NCI-H345 treated with DMSO at 0.1 percent for 48 hours (cell line): Measurements from ENCODE around the gene TOMM20.
"Not testable (repeated sequence)": the region's sequence is repeated elsewhere in the genome, so short reads cannot be mapped to it uniquely, and the experiment has no call there.

Experiments
- DNase-seq: peaks from one replicate; lab custom pipeline; 2025; ENCODE audit not compliant: unreplicated experiment; lab: John Stamatoyannopoulos, UW

TOMM20 gene

DNA sequence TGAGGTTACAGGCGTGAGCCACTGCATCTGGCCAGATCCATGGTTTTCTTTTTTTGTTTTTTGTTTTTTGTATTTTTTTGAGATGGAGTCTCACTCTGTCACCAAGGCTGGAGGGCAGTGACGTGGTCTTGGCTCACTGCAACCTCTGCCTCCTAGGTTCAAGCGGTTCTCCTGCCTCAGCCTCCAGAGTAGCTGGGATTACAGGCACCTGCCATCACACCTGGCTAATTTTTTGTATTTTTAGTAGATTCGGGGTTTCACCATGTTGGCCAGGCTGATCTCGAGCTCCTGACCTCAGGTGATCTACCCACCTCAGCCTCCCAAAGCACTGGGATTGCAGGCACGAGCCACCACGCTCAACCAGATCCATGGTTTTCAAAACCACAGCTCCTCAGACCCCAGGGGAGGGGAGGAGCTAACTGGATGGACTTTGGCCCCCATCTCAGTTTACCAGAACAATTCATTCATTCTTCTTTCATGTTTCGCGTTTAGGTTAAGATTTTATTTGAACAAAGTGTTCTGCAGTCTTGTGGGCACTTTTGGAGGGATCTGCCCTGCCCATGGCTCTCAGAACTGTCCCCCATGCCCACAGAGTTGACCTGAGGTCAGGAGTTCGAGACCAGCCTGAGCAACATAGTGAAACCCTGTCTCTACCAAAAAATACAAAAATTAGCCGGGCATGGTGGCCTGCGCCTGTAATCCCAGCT, 43.1 kb downstream of the TOMM20 start:
- DNase-seq, result not testable (repeated sequence)

DNA sequence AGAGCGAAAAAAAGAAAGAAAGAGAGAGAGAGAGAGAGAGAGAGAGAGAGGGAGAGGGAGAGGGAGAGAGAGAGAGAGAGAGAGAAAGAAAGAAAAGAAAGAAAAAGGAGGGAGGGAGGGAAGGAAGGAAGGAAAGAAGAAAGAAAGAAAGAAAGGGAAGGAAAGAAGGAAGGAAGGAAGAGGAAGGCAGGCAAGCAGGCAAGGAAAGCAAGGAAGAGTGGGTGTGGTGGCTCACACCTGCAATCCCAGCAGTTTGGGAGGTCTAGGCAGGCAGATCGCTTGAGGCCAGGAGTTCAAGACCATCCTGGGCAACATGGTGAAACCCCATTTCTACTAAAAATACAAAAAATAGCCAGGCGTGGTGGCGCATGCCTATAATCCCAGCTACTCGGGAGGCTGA, 47.8 kb downstream of the TOMM20 start:
- DNase-seq, result not testable (repeated sequence)

DNA sequence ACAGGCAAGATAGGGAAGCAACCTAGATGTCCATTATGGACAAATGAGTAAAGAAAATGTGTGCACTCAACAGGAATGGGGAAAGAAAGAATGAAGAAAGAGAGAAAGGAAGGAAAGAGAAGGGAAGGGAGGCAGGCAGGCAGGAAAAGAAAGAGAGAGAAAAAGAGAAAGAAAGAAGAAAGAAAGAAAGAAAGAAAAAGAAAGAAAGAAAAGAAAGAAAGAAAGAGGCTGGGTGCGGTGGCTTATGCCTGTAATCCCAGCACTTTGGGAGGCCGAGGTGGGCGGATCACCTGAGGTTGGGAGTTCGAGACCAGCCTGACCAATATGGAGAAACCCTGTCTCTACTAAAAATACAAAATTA, 48.4 kb downstream of the TOMM20 start:
- not testable (repeated sequence) for DNase-seq

DNA sequence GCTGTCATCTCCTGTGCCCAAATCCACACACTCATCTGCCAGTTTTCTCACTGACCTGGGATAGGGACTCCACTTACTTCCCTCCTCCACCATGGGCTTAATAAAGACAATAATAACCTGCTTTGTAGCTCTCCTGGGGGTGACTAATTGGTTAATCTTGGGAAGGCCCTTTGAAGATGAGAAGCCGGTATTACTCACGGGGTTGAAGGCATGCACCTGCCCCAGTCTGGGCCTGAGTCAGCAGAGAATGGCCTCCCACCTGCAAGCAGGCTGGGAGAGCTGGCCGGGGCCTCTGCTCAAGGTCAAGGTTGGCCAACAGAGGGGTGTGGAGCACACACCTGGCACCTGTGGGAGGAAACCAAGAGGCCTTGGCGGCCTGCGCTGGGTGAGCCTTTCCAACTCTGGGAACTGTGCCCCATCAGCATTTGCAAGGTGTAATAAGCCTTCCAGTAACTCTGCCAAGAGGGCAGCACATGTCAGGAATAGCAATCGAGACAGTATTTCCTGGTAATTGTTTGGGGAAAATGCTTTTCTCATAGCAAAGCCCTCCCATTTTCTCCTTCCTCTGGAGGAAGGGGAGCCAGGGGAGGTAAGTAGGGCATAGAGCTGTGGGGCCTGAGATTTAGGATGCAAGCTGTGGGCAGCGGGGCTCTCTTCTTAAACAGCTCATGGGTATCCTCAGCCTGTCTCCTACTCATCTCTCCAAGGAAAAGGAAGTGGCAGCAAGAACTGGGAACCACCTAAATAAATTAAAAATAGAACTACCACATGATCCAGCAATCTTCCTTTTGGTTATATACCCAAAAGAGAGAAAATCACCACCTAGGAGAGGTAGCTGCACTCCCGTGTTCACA, 49.0 kb downstream of the TOMM20 start:
- DNase-seq, result no peak

DNA sequence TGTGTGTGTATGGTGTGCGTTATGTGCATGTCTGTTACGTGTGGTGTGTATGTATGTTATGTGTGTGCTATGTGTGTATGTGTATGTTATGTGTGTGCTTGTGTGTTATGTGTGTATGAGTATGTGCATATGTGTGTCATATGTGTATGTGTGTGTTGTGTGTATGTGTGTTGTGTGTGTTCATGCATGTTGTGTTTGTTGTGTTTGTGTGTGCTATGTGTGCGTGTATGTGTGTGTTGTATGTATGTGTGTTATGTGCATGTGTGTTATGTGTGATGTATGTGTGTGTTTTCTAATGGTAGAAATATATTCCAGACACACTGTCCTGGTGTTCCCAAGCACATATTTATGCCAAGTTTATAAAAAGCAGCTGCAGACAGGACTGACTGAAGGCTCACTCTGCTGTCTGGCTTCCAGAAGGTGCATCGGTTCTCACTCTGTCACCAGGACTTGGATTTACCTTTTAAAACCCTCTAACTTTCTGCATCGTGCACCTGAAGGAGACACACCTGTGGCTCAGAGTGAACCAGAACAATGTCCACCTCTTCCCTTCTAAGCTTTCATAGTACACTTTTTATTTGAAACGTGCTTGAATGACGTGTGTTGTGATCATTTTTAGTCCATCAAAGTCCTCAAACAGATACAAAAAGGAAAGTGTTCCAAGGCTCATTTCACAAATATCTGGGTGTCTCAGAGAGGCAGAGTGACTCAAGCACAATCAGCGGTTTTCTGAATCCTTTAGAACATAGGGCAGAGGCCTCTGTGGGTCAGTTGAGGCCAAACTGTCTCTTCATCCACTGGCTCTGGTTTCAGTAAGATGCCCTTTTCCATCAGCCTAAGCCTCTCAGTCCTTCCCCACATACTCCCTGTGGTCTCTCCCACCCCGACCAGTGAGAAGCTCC, 49.9 kb downstream of the TOMM20 start:
- DNase-seq, result no peak

DNA sequence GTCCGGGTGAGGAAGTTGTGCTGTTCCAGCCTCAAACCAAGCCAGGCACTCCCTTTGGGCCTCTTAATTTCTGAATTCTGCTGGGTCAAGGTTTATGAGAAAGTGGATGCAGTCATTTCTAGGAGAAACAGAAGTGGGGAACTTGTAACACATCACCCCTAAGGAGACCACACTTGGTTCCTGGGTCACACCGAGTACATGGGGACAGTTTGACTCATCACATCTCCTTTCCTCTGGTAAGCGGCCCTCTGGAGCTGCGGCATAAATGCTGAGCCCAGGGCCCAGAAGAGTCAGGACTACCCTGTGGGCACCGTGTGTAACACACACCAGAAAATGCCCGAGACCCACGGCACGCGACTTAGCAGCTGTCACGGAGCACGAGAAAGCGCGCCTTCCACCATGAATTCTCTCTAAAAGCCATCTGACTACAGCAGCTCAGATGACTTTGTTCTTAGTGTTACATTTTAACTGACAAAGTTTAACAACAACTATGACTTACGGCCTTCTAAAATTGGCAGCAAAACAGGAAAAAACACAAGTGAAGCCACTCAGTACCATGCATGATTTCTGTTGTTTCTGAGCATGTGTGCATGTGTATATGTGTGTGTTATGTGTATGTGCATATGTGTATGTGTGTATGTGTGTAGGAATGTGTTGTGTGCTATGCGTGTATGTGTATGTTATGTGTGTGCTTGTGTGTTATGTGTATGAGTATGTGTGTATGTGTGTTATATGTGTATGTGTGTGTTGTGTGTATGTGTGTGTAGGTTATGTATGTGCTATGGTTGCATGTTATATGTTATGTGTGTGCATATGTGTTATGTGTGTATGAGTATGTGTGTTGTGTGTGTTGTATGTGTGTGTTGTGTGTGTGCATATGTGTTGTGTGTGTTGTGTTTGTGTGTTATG, 50.8 kb downstream of the TOMM20 start:
- DNase-seq, result no peak

DNA sequence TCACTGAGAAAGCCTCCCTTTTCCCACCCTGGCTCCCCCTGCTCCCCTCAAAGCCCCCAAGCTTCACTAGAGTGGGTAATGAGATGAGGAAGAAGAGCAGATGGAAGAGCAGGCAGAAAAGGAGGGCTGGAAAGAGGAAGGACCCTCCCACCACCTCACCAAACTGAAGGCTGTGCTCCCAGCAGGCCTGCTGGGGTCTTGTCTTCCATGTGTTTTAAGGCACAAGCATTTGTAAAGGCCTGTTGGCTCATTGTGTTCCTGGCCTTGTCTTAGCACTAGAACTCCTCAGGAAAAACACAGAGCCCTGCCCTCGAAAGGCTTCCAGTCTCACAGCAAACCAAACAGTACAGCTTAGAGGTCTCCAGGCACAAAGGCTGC, 51.5 kb downstream of the TOMM20 start:
- DNase-seq, result no peak

DNA sequence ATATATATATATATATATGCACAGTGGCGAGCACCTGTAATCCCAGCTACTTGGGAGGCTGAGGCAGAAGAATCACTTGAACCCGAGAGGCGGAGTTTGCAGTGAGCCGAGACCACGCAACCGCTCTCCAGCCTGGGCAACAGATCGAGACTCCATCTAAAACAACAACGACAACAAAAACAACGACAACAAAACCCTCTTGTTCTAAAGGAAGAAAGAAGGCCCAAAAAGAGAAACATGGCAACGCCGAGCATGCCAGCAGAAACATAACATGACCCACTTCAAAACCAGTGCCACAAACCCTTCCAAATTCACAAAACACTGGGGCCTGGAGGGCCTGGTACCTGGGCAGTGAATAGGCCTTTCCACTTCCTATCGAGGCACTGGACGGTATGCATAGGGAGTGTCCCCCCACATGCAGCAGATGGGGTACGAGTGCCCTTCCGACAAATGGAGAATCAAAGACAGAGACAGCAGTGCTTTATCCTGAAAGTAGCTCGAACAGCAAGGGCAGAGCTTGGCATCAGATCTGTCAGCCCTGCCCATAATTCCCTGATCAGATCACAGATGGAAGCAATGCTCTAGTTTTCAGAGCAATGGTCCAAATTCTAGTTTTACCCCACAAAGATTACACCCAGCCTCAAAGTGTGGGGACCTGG, 52.0 kb downstream of the TOMM20 start:
- no peak for DNase-seq

DNA sequence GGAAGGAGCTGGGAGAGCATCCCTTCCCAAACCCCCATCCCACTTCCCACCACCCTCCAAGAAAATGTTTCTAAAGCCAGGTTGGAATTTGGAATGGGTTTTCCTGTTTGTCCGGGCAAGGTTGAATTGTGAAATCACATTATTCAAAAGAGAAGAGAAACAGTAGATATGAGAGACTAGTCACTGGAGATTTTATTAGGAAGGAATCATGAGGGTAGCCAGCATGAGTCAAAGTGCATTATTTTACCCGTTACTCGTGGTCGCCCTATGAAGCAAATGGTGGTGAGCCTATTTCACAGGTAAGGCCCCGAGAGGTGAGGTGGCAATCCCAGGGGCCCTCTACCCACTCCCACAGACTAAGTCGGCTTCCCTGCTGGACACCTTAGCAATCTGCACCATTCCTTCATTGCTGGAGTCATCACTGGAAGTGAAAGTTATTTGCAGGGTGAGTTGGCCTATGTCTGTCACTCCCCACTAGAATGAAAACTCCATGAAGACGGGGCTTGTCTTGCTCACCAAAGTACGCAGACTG, 52.8 kb downstream of the TOMM20 start:
- DNase-seq, result no peak

DNA sequence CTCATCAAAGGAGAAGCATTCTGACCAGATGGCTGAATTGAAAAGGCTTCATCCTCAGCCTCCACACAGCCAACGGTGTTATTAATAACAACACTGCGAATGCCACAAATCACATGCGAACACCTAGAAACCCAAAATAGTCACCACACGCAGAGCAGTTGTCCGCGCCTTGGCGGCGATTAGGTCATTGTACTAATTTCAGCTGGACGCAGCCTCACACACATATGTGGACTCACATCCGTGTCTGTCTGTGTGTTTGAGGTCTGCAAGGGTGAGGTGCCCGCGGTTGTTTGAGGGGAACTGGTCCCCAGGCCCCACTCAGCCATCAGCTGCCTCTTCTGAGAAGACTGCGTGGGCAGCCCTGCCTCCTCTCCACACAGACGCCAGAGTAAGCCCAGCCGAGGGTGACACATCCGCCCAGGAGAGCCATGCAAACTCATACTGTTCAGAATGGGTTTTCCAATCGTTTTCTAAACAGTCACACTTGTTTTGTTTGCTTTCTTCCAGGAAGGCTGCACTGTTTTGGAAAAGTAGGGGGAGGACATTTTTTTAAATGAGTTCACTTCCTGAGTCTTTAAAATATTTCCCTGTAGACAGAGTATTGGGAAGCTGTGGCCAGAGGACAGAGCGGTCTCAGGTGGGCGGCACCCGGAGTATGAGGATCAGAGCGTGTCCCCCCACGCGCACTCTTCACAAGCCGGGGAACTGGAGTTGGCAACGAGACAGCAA, 53.4 kb downstream of the TOMM20 start:
- DNase-seq, result no peak

DNA sequence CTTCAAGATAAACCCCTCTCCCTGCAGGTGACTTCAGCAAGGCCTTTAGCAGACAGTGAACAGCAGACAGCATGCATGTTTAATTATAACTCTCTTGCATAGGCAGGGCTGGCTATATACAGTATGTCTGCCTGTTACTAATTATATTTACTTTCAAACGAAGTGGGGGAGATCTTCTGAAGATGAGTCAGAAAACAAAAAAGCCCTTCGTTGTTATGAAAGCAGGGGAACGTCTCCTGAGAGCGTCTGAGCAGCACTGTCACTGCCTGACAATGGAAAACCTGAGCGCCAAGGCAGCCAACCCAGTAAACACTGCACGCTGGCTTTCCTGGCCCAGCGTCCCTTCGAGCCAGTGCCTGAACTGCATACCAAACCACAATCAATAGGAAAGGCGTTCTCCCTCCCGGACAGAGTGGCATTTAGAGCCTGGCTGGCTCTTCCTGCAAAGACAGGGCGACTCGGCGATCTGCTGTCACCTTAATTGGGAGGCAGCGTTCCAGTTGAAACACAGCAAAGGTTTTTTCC, 54.1 kb downstream of the TOMM20 start:
- peak; percentile 40 for DNase-seq

DNA sequence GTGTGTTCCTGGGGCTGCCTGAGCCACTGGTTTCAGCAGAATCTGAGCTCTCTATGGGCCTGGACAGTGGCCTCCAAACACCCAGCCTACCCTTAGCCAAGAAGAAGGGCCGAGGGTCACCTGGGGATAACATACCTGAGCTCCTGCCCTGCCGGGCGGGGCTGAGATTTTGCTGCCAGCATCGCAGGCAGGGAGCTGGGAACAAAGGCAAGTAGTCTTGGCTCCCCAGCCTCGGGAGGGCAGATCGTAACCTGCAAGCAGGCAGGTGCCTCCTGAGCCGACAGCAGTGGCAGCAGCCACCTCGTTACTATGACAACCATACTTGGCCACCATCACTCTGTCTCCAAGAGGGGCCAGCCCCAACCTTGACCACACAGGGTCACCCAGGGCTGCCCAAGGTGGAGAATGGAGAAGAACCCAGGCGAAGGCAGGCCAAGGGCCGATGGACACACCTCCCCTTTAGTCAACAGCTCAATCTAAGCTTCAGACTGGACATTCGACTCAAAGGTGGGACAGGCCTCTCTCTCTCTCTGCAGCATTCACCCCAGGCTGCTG, 54.6 kb downstream of the TOMM20 start:
- DNase-seq, result peak; percentile 20

DNA sequence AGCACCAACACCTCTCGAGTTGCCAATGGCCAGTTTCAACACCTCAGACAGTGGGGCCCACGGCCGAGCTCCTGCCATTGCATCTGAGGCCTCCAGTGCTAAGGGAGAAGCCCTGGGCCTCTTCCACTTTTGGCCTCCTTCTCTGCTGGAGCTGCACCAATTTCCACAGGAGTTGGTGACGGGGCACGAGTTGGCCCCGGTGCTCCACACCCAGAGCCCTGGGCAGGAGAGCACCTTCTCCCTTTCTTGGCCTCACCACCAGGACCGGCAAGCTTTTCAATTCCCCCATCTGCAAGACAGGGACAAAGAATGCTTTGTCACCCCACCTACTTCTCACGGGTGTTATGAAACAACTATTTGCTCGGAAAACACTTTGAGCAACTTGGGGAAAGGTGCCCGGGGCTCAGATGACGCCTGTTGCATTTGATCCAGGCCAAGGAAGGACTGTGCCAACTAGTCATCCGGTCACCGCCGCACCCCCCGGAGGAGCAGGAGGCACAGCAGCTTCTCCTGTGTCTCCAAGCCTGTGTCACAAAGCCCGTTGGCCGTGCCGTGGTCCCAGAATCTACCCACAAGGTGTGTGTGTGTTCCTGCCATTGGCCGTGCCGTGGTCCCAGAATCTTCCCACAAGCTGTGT, 55.2 kb downstream of the TOMM20 start:
- DNase-seq, result no peak

DNA sequence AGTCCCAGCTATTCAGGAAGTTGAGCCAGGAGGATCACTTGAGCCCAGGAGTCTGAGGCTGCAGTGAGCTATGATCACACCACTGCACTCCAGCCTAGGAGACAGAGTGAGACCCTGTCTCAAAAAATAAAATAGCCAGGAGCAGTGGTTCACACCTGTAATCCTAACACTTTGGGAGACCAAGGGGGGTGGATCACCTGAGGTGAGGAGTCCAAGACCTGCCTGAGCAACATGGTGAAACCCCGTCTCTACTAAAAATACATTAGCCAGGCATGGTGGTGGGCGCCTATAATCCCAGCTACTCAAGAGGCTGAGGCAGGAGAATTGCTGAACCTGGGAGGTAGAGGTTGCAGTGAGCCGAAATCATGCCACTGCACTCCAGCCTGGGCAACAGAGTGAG, 56.1 kb downstream of the TOMM20 start:
- not testable (repeated sequence) for DNase-seq

DNA sequence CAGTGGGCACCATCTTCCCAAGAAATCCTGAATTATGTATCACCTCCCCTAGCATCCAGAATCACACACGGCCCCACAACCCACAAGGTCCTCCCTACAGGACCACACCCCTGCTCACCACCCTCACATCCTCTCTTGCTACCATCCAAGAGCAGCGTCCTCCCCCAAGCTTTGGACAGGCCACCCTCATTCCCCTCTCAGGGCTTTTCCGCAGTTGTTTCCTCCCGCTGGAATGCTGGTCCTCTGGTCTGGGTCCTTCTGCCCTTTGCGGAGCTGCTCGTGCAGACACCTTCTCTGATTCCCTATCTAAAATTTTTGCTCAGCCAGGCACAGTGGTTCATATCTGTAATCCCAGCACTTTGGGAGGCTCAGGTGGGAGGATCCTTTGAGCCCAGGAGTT, 56.5 kb downstream of the TOMM20 start:
- DNase-seq, result no peak

DNA sequence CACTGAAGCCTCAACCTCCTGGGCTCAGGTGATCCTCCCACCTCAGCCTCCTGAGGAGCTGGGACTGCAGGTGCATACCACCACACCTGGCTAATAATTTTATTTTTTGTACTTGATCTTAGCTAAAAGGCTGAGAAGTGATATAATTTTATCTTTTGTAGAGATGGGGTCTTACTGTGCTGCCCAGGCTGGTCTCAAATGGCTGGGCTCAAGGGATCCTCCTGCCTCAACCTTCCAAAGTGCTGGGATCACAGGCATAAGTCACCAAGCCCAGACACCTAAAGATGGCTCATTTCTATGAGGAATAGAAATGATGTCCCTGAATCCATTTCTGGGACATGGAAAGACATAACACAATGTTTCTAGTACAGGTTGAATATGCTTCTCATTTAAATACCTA, 57.8 kb downstream of the TOMM20 start:
- DNase-seq, result no peak

DNA sequence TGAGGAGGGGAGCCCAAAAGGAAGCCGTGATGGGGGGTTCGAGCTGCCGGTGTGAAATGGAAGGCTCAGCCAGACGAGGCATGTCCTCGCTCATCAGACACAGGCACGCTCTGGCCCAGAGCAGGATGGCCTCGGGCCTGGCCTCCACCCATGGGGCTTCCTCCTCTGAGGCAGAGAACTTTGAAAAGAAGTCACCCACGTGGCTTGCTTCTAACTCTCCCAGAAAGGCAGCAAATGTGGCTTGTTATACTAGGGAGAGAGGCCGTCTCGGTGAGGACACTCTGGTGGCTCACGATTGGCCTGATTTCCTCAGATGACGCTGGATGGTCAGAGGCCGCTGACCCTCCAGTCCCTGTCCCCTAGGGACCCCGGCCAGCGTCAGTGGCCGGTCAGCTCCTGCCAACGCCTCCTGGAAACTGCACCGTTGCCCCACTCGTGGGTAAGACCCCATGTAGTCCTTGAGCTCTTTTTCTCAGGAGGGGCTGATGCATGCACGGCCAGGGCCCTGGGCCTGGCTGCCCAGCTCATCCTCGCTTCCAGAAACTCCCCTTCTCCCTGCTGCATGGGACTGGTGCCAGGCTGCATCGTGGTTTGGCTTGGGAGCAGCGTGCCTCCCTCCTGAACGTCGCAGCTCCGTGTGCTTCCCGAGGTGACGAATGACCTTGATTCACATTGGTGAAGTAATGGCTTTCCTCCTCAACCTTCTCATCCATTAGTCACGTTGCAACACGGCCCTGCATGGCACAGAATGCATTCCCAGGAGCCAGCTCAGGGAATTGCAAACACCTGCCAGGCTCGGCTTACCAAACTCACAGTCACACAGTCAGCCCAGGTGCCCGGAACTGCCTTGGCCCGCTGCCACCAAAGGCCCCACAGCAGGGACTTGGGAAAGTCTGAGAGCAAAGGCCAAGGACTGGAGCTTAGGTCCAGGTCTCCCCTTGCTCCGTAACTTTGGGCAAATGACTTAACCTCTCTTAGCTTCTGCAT, 58.8 kb downstream of the TOMM20 start:
- DNase-seq, result peak; percentile 72
